Thymus (tissue), 11 donors: Measurements from ENCODE around the gene CLIP2. TPM values are rescaled to one million over a fixed set of nuclear protein-coding genes. Genes with fewer than 3 reads are reported as not detected.

Experiments
- DNase-seq, 9 donors: peaks; one replicate each; pipeline ENCODE4 v3.0.0-alpha.2; 2013; ENCODE audit warnings: low spot score in 9 of 9, low read depth in 6 of 9, missing footprints in 1 of 9
- H3K27ac ChIP-seq, 2 donors: one replicate each; pipeline ENCODE4 v1.5.1; 2013; ENCODE audit warnings: control low read depth in 1 of 2, low read depth in 1 of 2, low read length in 1 of 2, mild to moderate bottlenecking in 1 of 2, moderate library complexity in 1 of 2
- H3K27me3 ChIP-seq, 2 donors: one replicate each; pipeline ENCODE4 v1.5.1; 2013; ENCODE audit warnings: low read length in 1 of 2; ENCODE audit not compliant: control insufficient read depth in 2 of 2, insufficient read depth in 1 of 2
- H3K36me3 ChIP-seq, 2 donors: one replicate each; pipeline ENCODE4 v1.5.1; 2013; ENCODE audit warnings: low read length in 1 of 2, mild to moderate bottlenecking in 1 of 2, moderate library complexity in 1 of 2; ENCODE audit not compliant: control insufficient read depth in 2 of 2, insufficient read depth in 2 of 2
- H3K4me1 ChIP-seq, 2 donors: one replicate each; pipeline ENCODE4 v1.5.1; 2013; ENCODE audit warnings: low read length in 2 of 2; ENCODE audit not compliant: control insufficient read depth in 2 of 2, insufficient read depth in 2 of 2
- H3K4me3 ChIP-seq, 2 donors: one replicate each; pipeline ENCODE4 v1.5.1; 2013; ENCODE audit warnings: low read length in 2 of 2, control low read depth in 1 of 2, mild to moderate bottlenecking in 1 of 2
- H3K9me3 ChIP-seq, 2 donors: one replicate each; pipeline ENCODE4 v1.5.1; 2013; ENCODE audit warnings: low read length in 1 of 2, mild to moderate bottlenecking in 1 of 2; ENCODE audit not compliant: control insufficient read depth in 2 of 2, insufficient read depth in 1 of 2
- WGBS: extraction: QIAGEN DNeasy Blood & Tissue Kit; methylation state at CpG from one replicate; pipeline ENCODE4 v1.1.7; 2013; 5-methylcytosine and 5-hydroxymethylcytosine counted together
- polyA plus RNA-seq: library from polyadenylated mRNA; stranded (reverse); fragments of 200-250 nt; gene quantifications from one replicate; pipeline ENCODE4 v1.2.3, GENCODE V29; 2013
- total RNA-seq: library from RNA; stranded (reverse); fragments of 120-200 nt; gene quantifications from one replicate; pipeline ENCODE4 v1.2.4, GENCODE V29; 2013
- donor health status: healthy.

CLIP2 gene
- total and polyA plus RNA-seq, 2 donors = 5.2 to 5.6 TPM

- Histone ChIP-seq H3K9me3 (peaks cover 0 to 5% of the 10 kb centered on the region in 2 donors), H3K4me1 (peaks cover 0 to 2% of the 10 kb centered on the region in 2 donors), H3K4me3 (no peak overlapping the region), H3K27ac (no peak overlapping the region), H3K27me3 (no peaks in the 10 kb centered on the region), H3K36me3 (peaks cover 0 to 3% of the 10 kb centered on the region in 2 donors)
- WGBS = 94% methylated on average over 10 of the region's 10 CpGs
- peak in 4 of 9 donors; percentile 10 to 39 (median 22) for DNase-seq
Measured at GRCh38 chr7:74365322-74366022, 76.3 kb downstream of the CLIP2 start.

DNA sequence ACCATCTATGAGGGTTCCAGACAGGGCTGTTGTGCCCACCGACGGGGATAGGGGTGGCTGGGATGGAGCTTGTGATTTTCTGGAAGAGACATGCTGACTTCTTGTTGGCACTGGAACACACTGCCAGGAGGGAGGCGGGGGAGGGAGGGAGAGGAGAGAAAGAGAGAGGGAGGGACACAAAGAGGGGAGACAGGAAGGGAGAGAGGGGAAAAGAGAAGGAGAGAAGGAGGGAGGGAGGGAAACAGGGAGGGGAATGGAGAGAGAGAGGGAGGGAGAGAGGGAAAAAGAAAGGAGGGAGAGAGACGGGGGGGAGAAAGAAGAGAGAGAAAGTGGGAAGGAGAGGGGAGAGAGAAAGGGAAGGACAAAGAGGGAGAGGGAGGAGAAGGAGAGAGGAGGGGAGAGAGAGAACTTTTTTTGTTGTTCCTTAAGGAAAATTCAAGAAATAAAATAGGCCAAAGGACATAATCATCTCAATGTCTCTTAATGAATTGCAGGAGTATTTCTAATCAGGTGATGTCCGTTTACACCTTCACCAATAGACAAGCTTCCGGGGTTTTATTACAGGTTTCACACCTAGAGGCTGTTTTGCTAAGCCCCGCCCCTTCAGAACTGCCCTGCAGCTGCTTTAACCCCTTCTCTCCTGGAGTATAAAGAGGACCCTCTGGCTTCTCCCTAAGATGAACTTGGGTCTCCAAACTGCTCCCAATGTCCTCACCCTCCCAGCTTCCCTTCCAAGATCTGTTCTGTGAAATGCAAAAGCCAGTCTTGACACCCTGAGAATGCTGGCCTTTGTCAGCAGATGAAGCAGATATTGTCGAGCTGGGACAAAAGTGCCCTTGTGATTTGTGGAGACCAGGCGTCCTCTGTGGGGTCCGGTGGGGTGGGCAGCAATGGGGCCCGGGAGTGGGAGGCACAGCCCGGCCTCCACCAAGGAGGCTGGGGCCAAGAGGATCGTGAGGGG, 82.5 kb downstream of the CLIP2 start:
- Histone ChIP-seq H3K27ac (no peak overlapping the region), H3K27me3 (peaks cover 0 to 4% of the 10 kb centered on the region in 2 donors), H3K4me1 (peaks cover 0 to 11% of the 10 kb centered on the region in 2 donors), H3K36me3 (no peaks in the 10 kb centered on the region), H3K4me3 (no peak overlapping the region), H3K9me3 (no peaks in the 10 kb centered on the region)
- DNase-seq = peak in 1 of 9 donors; percentile 34
- WGBS = 82% methylated on average over 13 of the region's 13 CpGs

DNA sequence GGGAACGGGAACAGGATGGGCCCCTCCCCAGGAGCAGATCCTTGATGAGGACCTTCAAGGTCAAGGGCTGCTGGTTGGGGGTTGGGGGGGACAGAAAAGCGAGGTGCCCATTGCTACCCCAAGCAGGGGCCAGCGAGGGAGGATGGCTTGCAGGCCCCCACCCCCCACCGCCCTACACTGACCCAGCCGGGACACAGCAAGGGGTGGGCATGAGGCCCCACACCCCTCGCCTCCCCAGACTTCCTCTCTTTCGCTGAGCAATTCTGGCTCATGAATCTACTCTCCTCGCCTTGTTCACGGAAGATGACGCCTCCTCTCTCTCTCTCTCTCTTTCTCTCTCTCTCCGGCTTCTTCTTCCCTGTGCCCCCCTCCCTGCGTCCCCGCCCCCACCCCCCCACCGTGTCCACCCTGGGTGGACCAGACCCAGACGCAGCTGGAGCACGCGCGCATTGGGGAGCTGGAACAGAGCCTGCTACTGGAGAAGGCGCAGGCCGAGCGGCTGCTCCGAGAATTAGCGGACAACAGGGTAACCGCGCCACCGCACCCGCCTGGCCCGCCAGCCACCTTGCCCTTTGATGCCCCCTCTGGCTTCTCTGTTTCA, 83.4 kb downstream of the CLIP2 start:
- peaks cover 0 to 11% of the 10 kb centered on the region in 2 donors for H3K4me1 ChIP-seq
- H3K9me3 ChIP-seq = no peaks in the 10 kb centered on the region
- no peak for DNase-seq
- no peaks in the 10 kb centered on the region for H3K36me3 ChIP-seq
- H3K27me3 ChIP-seq = peaks cover 0 to 4% of the 10 kb centered on the region in 2 donors
- 65% methylated on average over 28 of the region's 28 CpGs for WGBS
- no peak overlapping the region for H3K4me3 ChIP-seq
- H3K27ac ChIP-seq = no peak overlapping the region

DNA sequence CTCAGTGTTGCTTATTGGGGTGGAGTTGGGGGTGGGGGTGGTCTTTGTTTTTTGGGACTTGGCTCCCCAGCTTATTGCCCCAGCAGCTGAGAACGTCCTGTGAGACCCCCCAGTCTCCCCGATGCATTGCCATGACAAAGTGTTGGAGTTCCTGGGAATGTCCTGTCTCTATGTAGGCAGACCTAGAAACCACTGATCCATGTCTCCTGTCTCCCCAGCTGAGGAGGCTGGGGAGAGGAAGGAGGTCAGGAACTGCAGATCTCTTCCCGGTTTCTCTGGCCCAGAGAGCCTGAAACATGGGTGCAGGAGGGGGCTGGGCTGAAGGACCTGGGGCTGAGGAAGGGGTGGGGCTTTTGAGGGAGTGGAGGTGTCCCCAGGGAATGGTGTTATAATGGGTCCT, 84.3 kb downstream of the CLIP2 start:
- no peak for DNase-seq

DNA sequence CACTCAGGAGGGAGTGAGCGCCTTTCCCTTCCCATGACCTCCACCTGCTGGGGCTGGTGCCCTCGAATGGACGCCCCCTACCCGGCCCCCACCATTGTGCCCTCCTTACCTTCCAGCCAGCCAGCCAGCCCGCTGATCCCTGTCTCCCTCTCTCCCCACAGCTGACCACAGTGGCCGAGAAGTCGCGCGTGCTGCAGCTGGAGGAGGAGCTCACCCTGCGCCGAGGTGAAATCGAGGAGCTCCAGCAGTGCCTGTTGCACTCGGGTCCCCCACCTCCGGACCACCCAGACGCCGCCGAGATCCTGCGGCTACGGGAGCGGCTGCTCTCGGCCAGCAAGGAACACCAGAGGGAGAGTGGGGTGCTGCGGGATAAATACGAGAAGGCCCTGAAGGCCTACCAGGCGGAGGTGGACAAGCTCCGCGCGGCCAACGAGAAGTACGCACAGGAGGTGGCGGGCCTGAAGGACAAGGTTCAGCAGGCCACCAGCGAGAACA, 86.6 kb downstream of the CLIP2 start:
- DNase-seq = no peak
- Histone ChIP-seq H3K9me3 (no peaks in the 10 kb centered on the region), H3K4me3 (no peak overlapping the region), H3K36me3 (no peaks in the 10 kb centered on the region), H3K27me3 (peaks cover 0 to 4% of the 10 kb centered on the region in 2 donors), H3K27ac (no peak overlapping the region), H3K4me1 (peaks cover 0 to 11% of the 10 kb centered on the region in 2 donors)
- WGBS = 97% methylated on average over 31 of the region's 31 CpGs

More for the DNA sequence above, 84.3 kb downstream of the CLIP2 start:
- no peaks in the 10 kb centered on the region for H3K36me3 ChIP-seq
- H3K4me3 ChIP-seq = no peak overlapping the region
- H3K27me3 ChIP-seq = peaks cover 0 to 4% of the 10 kb centered on the region in 2 donors
- H3K27ac ChIP-seq = no peak overlapping the region
- H3K9me3 ChIP-seq = no peaks in the 10 kb centered on the region
- 92% methylated on average over 3 of the region's 3 CpGs for WGBS
- peaks cover 0 to 11% of the 10 kb centered on the region in 2 donors for H3K4me1 ChIP-seq

DNA sequence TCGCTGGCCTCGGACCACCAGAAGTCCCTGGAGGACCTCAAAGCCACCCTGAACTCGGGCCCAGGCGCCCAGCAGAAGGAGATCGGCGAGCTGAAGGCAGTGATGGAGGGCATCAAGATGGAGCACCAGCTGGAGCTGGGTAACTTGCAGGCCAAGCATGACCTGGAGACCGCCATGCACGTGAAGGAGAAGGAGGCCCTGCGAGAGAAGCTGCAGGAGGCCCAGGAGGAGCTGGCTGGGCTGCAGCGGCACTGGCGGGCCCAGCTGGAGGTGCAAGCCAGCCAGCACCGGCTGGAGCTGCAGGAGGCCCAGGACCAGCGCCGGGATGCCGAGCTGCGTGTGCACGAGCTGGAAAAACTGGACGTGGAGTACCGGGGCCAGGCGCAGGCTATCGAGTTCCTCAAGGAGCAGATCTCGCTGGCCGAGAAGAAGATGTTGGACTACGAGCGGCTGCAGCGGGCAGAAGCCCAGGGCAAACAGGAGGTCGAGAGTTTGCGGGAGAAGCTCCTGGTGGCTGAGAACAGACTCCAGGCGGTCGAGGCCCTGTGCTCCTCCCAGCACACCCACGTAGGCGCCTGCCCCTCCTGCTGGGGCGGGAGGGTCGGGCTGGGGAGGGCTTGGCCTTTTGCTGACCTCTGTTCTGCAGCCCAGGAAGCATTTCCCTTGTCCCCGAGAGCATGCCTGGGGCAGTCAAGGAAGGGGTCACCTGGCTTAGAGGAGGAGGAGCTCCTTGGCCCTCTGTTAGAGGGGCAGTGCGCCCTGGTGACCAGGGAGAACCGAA, 87.2 kb downstream of the CLIP2 start:
- Histone ChIP-seq H3K9me3 (no peaks in the 10 kb centered on the region), H3K4me3 (no peak overlapping the region), H3K4me1 (peaks cover 0 to 11% of the 10 kb centered on the region in 2 donors), H3K36me3 (no peaks in the 10 kb centered on the region), H3K27ac (no peak overlapping the region), H3K27me3 (peaks cover 0 to 4% of the 10 kb centered on the region in 2 donors)
- WGBS = 94% methylated on average over 37 of the region's 37 CpGs
- no peak for DNase-seq

DNA sequence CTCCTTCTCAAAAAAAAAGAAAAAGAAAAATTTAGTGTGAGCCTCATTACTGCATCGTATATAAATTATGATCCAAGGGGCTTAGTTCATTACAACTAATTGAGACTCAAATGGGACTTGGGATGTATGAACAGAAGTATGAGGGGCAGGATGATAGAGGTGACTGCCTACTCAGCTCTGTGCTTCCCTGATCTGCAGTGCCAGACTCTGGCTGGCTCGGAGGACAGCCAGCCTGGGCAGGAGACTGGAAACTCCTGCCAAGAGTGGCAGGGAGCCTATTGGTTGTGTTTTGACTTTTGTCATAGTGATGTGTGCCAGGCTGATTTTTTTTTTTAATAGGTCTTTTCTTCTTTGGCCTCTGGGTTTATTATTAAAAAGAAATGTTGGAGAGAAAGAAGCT, 90.7 kb downstream of the CLIP2 start:
- Histone ChIP-seq H3K4me1 (no peaks in the 10 kb centered on the region), H3K9me3 (no peaks in the 10 kb centered on the region), H3K36me3 (no peaks in the 10 kb centered on the region), H3K27ac (no peak overlapping the region), H3K27me3 (no peaks in the 10 kb centered on the region), H3K4me3 (no peak overlapping the region)
- no peak for DNase-seq
- WGBS = 98% methylated on average over 2 of the region's 2 CpGs

GRCh38 chr7:74380720-74381119, 91.5 kb downstream of the CLIP2 start:
- Histone ChIP-seq H3K27ac (no peak overlapping the region), H3K27me3 (no peaks in the 10 kb centered on the region), H3K4me1 (no peaks in the 10 kb centered on the region), H3K4me3 (no peak overlapping the region), H3K9me3 (no peaks in the 10 kb centered on the region), H3K36me3 (no peaks in the 10 kb centered on the region)
- WGBS = 98% methylated on average over 7 of the region's 7 CpGs
- DNase-seq = no peak
